ENCODE measurements around the gene IFNA21. TPM values are rescaled to one million over a fixed set of nuclear protein-coding genes. Genes with fewer than 3 reads are reported as not detected.
"Not testable (repeated sequence)": the region's sequence is repeated elsewhere in the genome, so short reads cannot be mapped to it uniquely, and the experiment has no call there.

The IFNA21 gene
- not detected in 2 replicates for total RNA-seq
- polyA plus RNA-seq, result not detected in 2 replicates
- not detected in 2 replicates for polyA plus RNA-seq (2011; cell fraction: cytosol; rRNA removed)
- not detected in 2 replicates for polyA plus RNA-seq (2011; cell fraction: nucleus; rRNA removed)
- not detected in 2 replicates for polyA plus RNA-seq (2012)
- not detected in 2 replicates for polyA minus RNA-seq
- polyA minus RNA-seq (2011; cell fraction: cytosol; rRNA and poly(A)+ RNA removed), result not detected
- polyA minus RNA-seq (2011; cell fraction: nucleus; rRNA and poly(A)+ RNA removed), result not detected in 2 replicates
- not detected for Bru-seq, nascent RNA
- not detected for BruChase-seq, experiment 1, labeled RNA remaining after a 6-hour chase
- BruChase-seq, experiment 2, labeled RNA remaining after a 2-hour chase, result not detected
- long read RNA-seq, result 0 reads

GRCh38 chr9:21166560-21166959 is at the start of gene IFNA21:
Gene IFNA21, minus strand, starts transcription at chr9:21166660. Its CDS starts 48 bp downstream, at chr9:21166612.
- BruUV-seq (replicated peaks); FAIRE-seq; CTCF ChIA-PET; DNase-seq (ENCODE audit: low read depth, low spot score); H3K36me3 ChIP-seq (ENCODE audit: control insufficient read depth in 2 of 2, extremely low read depth in 1 of 2, insufficient read depth in 2 of 2, low read length in 2 of 2); H3K9me1 ChIP-seq (replicated peaks; ENCODE audit: control insufficient read depth, extremely low read depth, insufficient read depth, low read length); H3K27ac ChIP-seq (ENCODE audit: insufficient read depth, low read depth, low read length); H3K4me3 ChIP-seq (replicated peaks in 1 of 3; ENCODE audit: insufficient read depth in 1 of 3, low read depth in 1 of 3, low read length in 3 of 3); H3K9me3 ChIP-seq (replicated peaks; ENCODE audit: control insufficient read depth, insufficient read depth, low read length); H2AFZ ChIP-seq (ENCODE audit: low read depth, low read length); H3K4me1 ChIP-seq (ENCODE audit: control insufficient read depth, extremely low read depth, insufficient read depth, low read length); H4K20me1 ChIP-seq (replicated peaks; ENCODE audit: control insufficient read depth, extremely low read depth, insufficient read depth, low read length); H3K79me2 ChIP-seq (ENCODE audit: control insufficient read depth, insufficient read depth, low read length); POLR2A ChIA-PET; H3K9ac ChIP-seq (replicated peaks; ENCODE audit: extremely low read depth, insufficient read depth, low read length); intact Hi-C loops (cut with micrococcal nuclease); dilution Hi-C loops (cut with MboI; ENCODE audit: extremely low pct_ligation_motif_present, low sequenced_read_pairs); H3K4me2 ChIP-seq (ENCODE audit: insufficient read depth, low read length): not testable (repeated sequence)
- peaks cover 0 to 15% of the 10 kb centered on the region in 2 experiments for H3K27me3 ChIP-seq (ENCODE audit: control insufficient read depth in 2 of 2, insufficient read depth in 2 of 2, low read length in 2 of 2)

DNA sequence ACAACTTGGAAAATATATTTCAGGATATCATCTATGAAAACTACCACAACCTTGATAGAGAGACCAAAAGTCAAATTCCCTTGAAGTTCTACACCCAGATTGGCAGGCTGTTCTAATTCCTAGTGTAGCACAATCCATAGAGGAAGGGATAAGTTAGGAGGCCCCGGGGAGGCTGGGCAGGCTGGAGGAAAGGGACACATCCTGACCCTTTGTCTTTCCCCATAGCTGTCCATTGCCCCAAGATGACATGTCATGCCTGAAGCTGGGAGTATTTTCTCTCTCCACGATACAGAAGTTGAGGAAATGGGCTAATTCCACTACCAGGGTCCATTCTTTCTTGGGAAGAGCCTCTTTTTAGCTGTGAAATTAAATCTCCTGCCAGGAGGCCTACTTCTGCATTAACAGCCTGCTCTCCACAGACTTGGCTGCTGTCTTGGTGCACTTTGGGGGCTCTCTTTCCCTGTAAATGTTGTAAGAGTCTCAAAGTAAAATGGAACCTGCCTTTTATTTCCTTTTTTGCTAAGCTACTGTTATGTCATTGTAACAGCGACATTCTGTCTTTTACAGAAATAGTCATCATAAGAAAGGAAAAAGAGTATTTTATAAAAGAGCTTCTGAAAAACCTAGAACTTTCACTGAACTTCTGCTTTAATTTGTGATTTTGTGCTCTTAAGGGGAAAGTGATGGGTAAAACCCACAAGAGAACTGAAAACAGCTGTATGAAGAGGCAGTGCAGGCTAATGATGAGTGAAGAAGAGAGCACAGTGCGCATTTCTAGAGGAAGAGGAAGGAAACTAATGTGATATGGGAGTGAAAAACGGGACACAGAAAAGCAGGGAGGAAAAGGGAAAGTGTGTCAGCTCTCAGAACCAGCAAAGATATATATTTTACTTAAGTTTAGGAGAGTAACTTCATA is 47.2 kb upstream of the IFNA21 start:
- H3K9ac ChIP-seq (replicated peaks; ENCODE audit: extremely low read depth, insufficient read depth, low read length); H3K79me2 ChIP-seq (ENCODE audit: control insufficient read depth, insufficient read depth, low read length); intact Hi-C loops (cut with micrococcal nuclease); POLR2A ChIA-PET; H3K9me1 ChIP-seq (replicated peaks; ENCODE audit: control insufficient read depth, extremely low read depth, insufficient read depth, low read length); H4K20me1 ChIP-seq (replicated peaks; ENCODE audit: control insufficient read depth, extremely low read depth, insufficient read depth, low read length); H3K4me2 ChIP-seq (ENCODE audit: insufficient read depth, low read length); H2AFZ ChIP-seq (ENCODE audit: low read depth, low read length); H3K4me3 ChIP-seq (replicated peaks in 1 of 3; ENCODE audit: insufficient read depth in 1 of 3, low read depth in 1 of 3, low read length in 3 of 3); H3K27ac ChIP-seq (ENCODE audit: insufficient read depth, low read depth, low read length); H3K9me3 ChIP-seq (replicated peaks; ENCODE audit: control insufficient read depth, insufficient read depth, low read length); H3K4me1 ChIP-seq (ENCODE audit: control insufficient read depth, extremely low read depth, insufficient read depth, low read length); dilution Hi-C loops (cut with MboI; ENCODE audit: extremely low pct_ligation_motif_present, low sequenced_read_pairs); BruUV-seq (replicated peaks); H3K36me3 ChIP-seq (ENCODE audit: control insufficient read depth in 2 of 2, extremely low read depth in 1 of 2, insufficient read depth in 2 of 2, low read length in 2 of 2): not testable (repeated sequence)
- DNase-seq (ENCODE audit: low read depth, low spot score) (peak; percentile 6), FAIRE-seq (peak; percentile 15)
- TF ChIP-seq CTCF (IDR thresholded peaks at IDR 0.05; ENCODE audit: extremely low read depth in 1 of 2, insufficient read depth in 1 of 2, low read depth in 1 of 2, low read length in 2 of 2), result peak; percentile 30 to 46
- CTCF ChIA-PET, result interaction anchor here (0.7 to 1.8 kb wide), 9 partner anchors 10 to 253 kb away, joined by 3 to 16 read pairs (median 3); no protein-coding TSS in a partner anchor
- H3K27me3 ChIP-seq (ENCODE audit: control insufficient read depth in 2 of 2, insufficient read depth in 2 of 2, low read length in 2 of 2), result peaks cover 0 to 18% of the 10 kb centered on the region in 2 experiments

DNA sequence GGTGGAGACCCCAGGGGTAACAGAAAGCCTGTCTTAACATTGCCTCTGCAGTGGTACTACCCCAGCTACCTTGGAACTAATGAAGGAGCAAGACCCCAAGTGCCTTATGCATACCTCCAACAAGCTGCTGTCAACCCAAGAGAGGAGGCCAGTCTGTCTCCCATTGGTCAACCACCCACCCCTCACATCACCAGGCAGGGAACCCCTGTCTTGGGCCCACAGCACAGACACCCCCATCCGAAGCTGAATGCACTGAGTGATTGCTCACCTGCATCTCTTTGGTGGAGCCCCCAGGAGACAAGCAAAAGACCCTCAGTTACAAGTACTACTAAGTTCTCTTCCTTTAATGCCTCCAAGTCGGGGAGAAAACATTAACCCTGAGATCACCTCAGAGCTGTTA is 45.7 kb upstream of the IFNA21 start:
- dilution Hi-C loops (cut with MboI; ENCODE audit: extremely low pct_ligation_motif_present, low sequenced_read_pairs); H3K4me2 ChIP-seq (ENCODE audit: insufficient read depth, low read length); H3K79me2 ChIP-seq (ENCODE audit: control insufficient read depth, insufficient read depth, low read length); H4K20me1 ChIP-seq (replicated peaks; ENCODE audit: control insufficient read depth, extremely low read depth, insufficient read depth, low read length); H2AFZ ChIP-seq (ENCODE audit: low read depth, low read length); H3K9me3 ChIP-seq (replicated peaks; ENCODE audit: control insufficient read depth, insufficient read depth, low read length); H3K36me3 ChIP-seq (ENCODE audit: control insufficient read depth in 2 of 2, extremely low read depth in 1 of 2, insufficient read depth in 2 of 2, low read length in 2 of 2); DNase-seq (ENCODE audit: low read depth, low spot score); H3K27ac ChIP-seq (ENCODE audit: insufficient read depth, low read depth, low read length); H3K4me3 ChIP-seq (replicated peaks in 1 of 3; ENCODE audit: insufficient read depth in 1 of 3, low read depth in 1 of 3, low read length in 3 of 3); FAIRE-seq; BruUV-seq (replicated peaks); H3K9ac ChIP-seq (replicated peaks; ENCODE audit: extremely low read depth, insufficient read depth, low read length); H3K9me1 ChIP-seq (replicated peaks; ENCODE audit: control insufficient read depth, extremely low read depth, insufficient read depth, low read length); POLR2A ChIA-PET; H3K4me1 ChIP-seq (ENCODE audit: control insufficient read depth, extremely low read depth, insufficient read depth, low read length); intact Hi-C loops (cut with micrococcal nuclease): not testable (repeated sequence)
- H3K27me3 ChIP-seq (ENCODE audit: control insufficient read depth in 2 of 2, insufficient read depth in 2 of 2, low read length in 2 of 2), result peaks cover 0 to 11% of the 10 kb centered on the region in 2 experiments
- CTCF ChIA-PET, result interaction anchor here (1.5 kb wide), 1 partner anchor 29 kb away, joined by 4 read pairs; no protein-coding TSS in a partner anchor

Measured in endothelial cell of umbilical vein (primary cell).